ENCODE data around the gene ZNF609.

The ZNF609 gene

GRCh38 chr15:64527263-64527984 lies 67.0 kb downstream of the ZNF609 start:
- no peaks in the 10 kb centered on the region for H3K4me1 ChIP-seq (ENCODE audit: insufficient read depth, insufficient read length)
- no peaks in the 10 kb centered on the region for H3K9me3 ChIP-seq (ENCODE audit: insufficient read depth, low read length)
- no peak for DNase-seq (ENCODE audit: low read depth, low spot score)
- peaks cover 10% of the 10 kb centered on the region for H3K36me3 ChIP-seq (ENCODE audit: insufficient read depth, insufficient read length, low read length)
- H3K27me3 ChIP-seq (ENCODE audit: insufficient read depth, insufficient read length), result no peaks in the 10 kb centered on the region
- no peak overlapping the region for H3K4me3 ChIP-seq (ENCODE audit: insufficient read length, low read depth)
- H3K9ac ChIP-seq (ENCODE audit: insufficient read length, low read depth), result no peak overlapping the region
- TF ChIP-seq ZNF274 (IDR thresholded peaks at IDR 0.05; ENCODE audit: low read depth, low read length) (no peak), SUZ12 (IDR thresholded peaks at IDR 0.05; ENCODE audit: extremely low read depth, insufficient read depth, insufficient read length) (no peak), YY1 (IDR thresholded peaks at IDR 0.05; ENCODE audit: insufficient read depth, insufficient read length) (no peak)

GRCh38 chr15:64528871-64529270 lies 68.5 kb downstream of the ZNF609 start:
- H3K9ac ChIP-seq (ENCODE audit: insufficient read length, low read depth), result no peak overlapping the region
- H3K4me3 ChIP-seq (ENCODE audit: insufficient read length, low read depth), result no peak overlapping the region
- H3K4me1 ChIP-seq (ENCODE audit: insufficient read depth, insufficient read length), result no peaks in the 10 kb centered on the region
- no peaks in the 10 kb centered on the region for H3K27me3 ChIP-seq (ENCODE audit: insufficient read depth, insufficient read length)
- DNase-seq (ENCODE audit: low read depth, low spot score), result no peak
- no peaks in the 10 kb centered on the region for H3K9me3 ChIP-seq (ENCODE audit: insufficient read depth, low read length)
- peaks cover 10% of the 10 kb centered on the region for H3K36me3 ChIP-seq (ENCODE audit: insufficient read depth, insufficient read length, low read length)
- TF ChIP-seq ZNF274 (IDR thresholded peaks at IDR 0.05; ENCODE audit: low read depth, low read length) (no peak), YY1 (IDR thresholded peaks at IDR 0.05; ENCODE audit: insufficient read depth, insufficient read length) (no peak), SUZ12 (IDR thresholded peaks at IDR 0.05; ENCODE audit: extremely low read depth, insufficient read depth, insufficient read length) (no peak)

GRCh38 chr15:64530472-64530871 lies 70.1 kb downstream of the ZNF609 start:
- H3K27me3 ChIP-seq (ENCODE audit: insufficient read depth, insufficient read length), result no peaks in the 10 kb centered on the region

GRCh38 chr15:64530918-64531317 lies 70.5 kb downstream of the ZNF609 start:
- H3K4me3 ChIP-seq (ENCODE audit: insufficient read length, low read depth), result no peak overlapping the region

More at GRCh38 chr15:64530472-64530871, 70.1 kb downstream of the ZNF609 start:
- H3K9me3 ChIP-seq (ENCODE audit: insufficient read depth, low read length), result no peaks in the 10 kb centered on the region
- DNase-seq (ENCODE audit: low read depth, low spot score), result no peak
- no peak overlapping the region for H3K9ac ChIP-seq (ENCODE audit: insufficient read length, low read depth)
- H3K4me3 ChIP-seq (ENCODE audit: insufficient read length, low read depth), result no peak overlapping the region
- no peaks in the 10 kb centered on the region for H3K4me1 ChIP-seq (ENCODE audit: insufficient read depth, insufficient read length)
- no peak for TF ChIP-seq ZNF274 (IDR thresholded peaks at IDR 0.05; ENCODE audit: low read depth, low read length)
- no peak for TF ChIP-seq SUZ12 (IDR thresholded peaks at IDR 0.05; ENCODE audit: extremely low read depth, insufficient read depth, insufficient read length)
- no peak for TF ChIP-seq YY1 (IDR thresholded peaks at IDR 0.05; ENCODE audit: insufficient read depth, insufficient read length)
- peaks cover 10% of the 10 kb centered on the region for H3K36me3 ChIP-seq (ENCODE audit: insufficient read depth, insufficient read length, low read length)

GRCh38 chr15:64532521-64533315 lies 72.3 kb downstream of the ZNF609 start:
- TF ChIP-seq ZNF274 (IDR thresholded peaks at IDR 0.05; ENCODE audit: low read depth, low read length) (no peak), YY1 (IDR thresholded peaks at IDR 0.05; ENCODE audit: insufficient read depth, insufficient read length) (no peak), SUZ12 (IDR thresholded peaks at IDR 0.05; ENCODE audit: extremely low read depth, insufficient read depth, insufficient read length) (no peak)
- Histone ChIP-seq H3K36me3 (ENCODE audit: insufficient read depth, insufficient read length, low read length) (peaks cover 10% of the 10 kb centered on the region), H3K9me3 (ENCODE audit: insufficient read depth, low read length) (no peaks in the 10 kb centered on the region), H3K27me3 (ENCODE audit: insufficient read depth, insufficient read length) (no peaks in the 10 kb centered on the region), H3K4me3 (ENCODE audit: insufficient read length, low read depth) (no peak overlapping the region), H3K4me1 (ENCODE audit: insufficient read depth, insufficient read length) (no peaks in the 10 kb centered on the region), H3K9ac (ENCODE audit: insufficient read length, low read depth) (no peak overlapping the region)
- no peak for DNase-seq (ENCODE audit: low read depth, low spot score)

More at GRCh38 chr15:64530918-64531317, 70.5 kb downstream of the ZNF609 start:
- no peak for TF ChIP-seq YY1 (IDR thresholded peaks at IDR 0.05; ENCODE audit: insufficient read depth, insufficient read length)
- TF ChIP-seq ZNF274 (IDR thresholded peaks at IDR 0.05; ENCODE audit: low read depth, low read length), result no peak
- TF ChIP-seq SUZ12 (IDR thresholded peaks at IDR 0.05; ENCODE audit: extremely low read depth, insufficient read depth, insufficient read length), result no peak
- H3K9me3 ChIP-seq (ENCODE audit: insufficient read depth, low read length), result no peaks in the 10 kb centered on the region
- no peaks in the 10 kb centered on the region for H3K4me1 ChIP-seq (ENCODE audit: insufficient read depth, insufficient read length)
- no peak for DNase-seq (ENCODE audit: low read depth, low spot score)
- no peaks in the 10 kb centered on the region for H3K27me3 ChIP-seq (ENCODE audit: insufficient read depth, insufficient read length)
- H3K36me3 ChIP-seq (ENCODE audit: insufficient read depth, insufficient read length, low read length), result peaks cover 10% of the 10 kb centered on the region
- H3K9ac ChIP-seq (ENCODE audit: insufficient read length, low read depth), result no peak overlapping the region

- no peaks in the 10 kb centered on the region for H3K27me3 ChIP-seq (ENCODE audit: insufficient read depth, insufficient read length)
- no peak overlapping the region for H3K9ac ChIP-seq (ENCODE audit: insufficient read length, low read depth)
- no peaks in the 10 kb centered on the region for H3K36me3 ChIP-seq (ENCODE audit: insufficient read depth, insufficient read length, low read length)
- H3K4me3 ChIP-seq (ENCODE audit: insufficient read length, low read depth), result no peak overlapping the region
- H3K4me1 ChIP-seq (ENCODE audit: insufficient read depth, insufficient read length), result no peaks in the 10 kb centered on the region
- no peaks in the 10 kb centered on the region for H3K9me3 ChIP-seq (ENCODE audit: insufficient read depth, low read length)
- no peak for TF ChIP-seq ZNF274 (IDR thresholded peaks at IDR 0.05; ENCODE audit: low read depth, low read length)
- TF ChIP-seq SUZ12 (IDR thresholded peaks at IDR 0.05; ENCODE audit: extremely low read depth, insufficient read depth, insufficient read length), result no peak
- no peak for TF ChIP-seq YY1 (IDR thresholded peaks at IDR 0.05; ENCODE audit: insufficient read depth, insufficient read length)
- DNase-seq (ENCODE audit: low read depth, low spot score), result no peak
These were observed 75.3 kb downstream of the ZNF609 start for GRCh38 chr15:64535460-64536243.
